ENCODE data around the gene FBH1. TPM values are rescaled to one million over a fixed set of nuclear protein-coding genes. Genes with fewer than 3 reads are reported as not detected.

Gene FBH1
- total and polyA plus RNA-seq, 9 of the 15 experiments (the other 6 are each of a cell fraction or from before 2014, with no cell fraction given) = 13.4 to 108 (median 77.8) TPM

- CTCF ChIA-PET (ENCODE audit: low intra/inter-chr PET ratio) = no interaction called here
- peak overlapping the region; percentile 63; the same call in 1 of the 3 replicates for H3K27ac ChIP-seq (ENCODE audit: extremely low read depth, low read depth, low read length)
- 77% methylated on average over 7 of the region's 7 CpGs for WGBS (ENCODE audit: insufficient coverage, low coverage, missing lambda C conversion rate)
- peak overlapping the region; percentile 75 for H3K4me2 ChIP-seq (ENCODE audit: insufficient read depth, low read length)
- POLR2A ChIA-PET = interaction anchor here (0.6 kb wide), 1 partner anchor 29 kb away, joined by 3 read pairs; no protein-coding TSS in a partner anchor
- FAIRE-seq (no peak), DNase-seq (ENCODE audit: extremely low read depth in 1 of 4, low spot score in 3 of 4) (no peak), ATAC-seq (0 out of 3 replicates have a peak, but pooled peaks have one; percentile 4)
- H3K9me3 ChIP-seq (replicated peaks; ENCODE audit: control insufficient read depth, insufficient read depth, low read depth, low read length) = no peaks in the 10 kb centered on the region
- no peaks in the 10 kb centered on the region for H4K20me1 ChIP-seq (replicated peaks; ENCODE audit: control insufficient read depth, insufficient read depth, low read length)
- in situ Hi-C loops (cut with MboI) (loop anchor here (25.0 kb wide), 1 partner anchor 446 kb away; no protein-coding TSS in a partner anchor), intact Hi-C loops (cut with micrococcal nuclease) (no loop called here)
- TF ChIP-seq CREBBP (IDR thresholded peaks at IDR 0.05; ENCODE audit: low read depth, low read length) (no peak), ZNF644 (tag; IDR thresholded peaks at IDR 0.05; ENCODE audit: low read depth) (no peak), SAFB2 (IDR thresholded peaks at IDR 0.05; ENCODE audit: borderline replicate concordance, low read depth, low read length, severe bottlenecking) (no peak), NR2C1 (IDR thresholded peaks at IDR 0.05) (no peak), NR2C1 (tag; IDR thresholded peaks at IDR 0.05) (no peak), GABPA (tag; conservative IDR thresholded peaks at IDR 0.05; ENCODE audit: low read depth) (no peak), KLF10 (CRISPR knock-in tag; IDR thresholded peaks at IDR 0.05) (no peak), ZNF655 (CRISPR knock-in tag; IDR thresholded peaks at IDR 0.05) (no peak), ZC3H11A (IDR thresholded peaks at IDR 0.05; ENCODE audit: low read depth, low read length) (no peak), CREB3L1 (IDR thresholded peaks at IDR 0.05; ENCODE audit: borderline replicate concordance, low read depth) (no peak), PHTF2 (CRISPR knock-in tag; IDR thresholded peaks at IDR 0.05) (no peak), ZBTB26 (CRISPR knock-in tag; IDR thresholded peaks at IDR 0.05) (no peak), PHF21A (IDR thresholded peaks at IDR 0.05; ENCODE audit: borderline replicate concordance, low read depth) (no peak)
- H3K4me3 ChIP-seq = no peak overlapping the region
- no peaks in the 10 kb centered on the region for H3K79me2 ChIP-seq (ENCODE audit: control insufficient read depth, insufficient read depth, low read length)
- H3K27me3 ChIP-seq (ENCODE audit: control insufficient read depth in 2 of 2, insufficient read depth in 2 of 2, low read length in 2 of 2) = no peaks in the 10 kb centered on the region
- H2AFZ ChIP-seq (ENCODE audit: low read depth, low read length) = peak overlapping the region; percentile 74
- peaks cover 23% of the 10 kb centered on the region; the same call in 2 of the 3 replicates for H3K36me3 ChIP-seq (ENCODE audit: control insufficient read depth, insufficient read depth, low read length)
- peak overlapping the region; percentile 20 to 32; a peak in 3 of 4 replicates for H3K9ac ChIP-seq (ENCODE audit: insufficient read depth in 1 of 2, low read depth in 2 of 2, low read length in 2 of 2)
- no peaks in the 10 kb centered on the region for H3K9me1 ChIP-seq (ENCODE audit: control insufficient read depth, insufficient read depth, low read length)
- peaks cover 17 to 39% of the 10 kb centered on the region in 2 experiments; a peak in 4 of 5 replicates for H3K4me1 ChIP-seq (replicated peaks in 1 of 2; ENCODE audit: control insufficient read depth in 2 of 2, insufficient read depth in 2 of 2, low read length in 2 of 2)
- BruUV-seq (replicated peaks) = no TSS peak
Measured at GRCh38 chr10:5941579-5941978, 51.5 kb downstream of the FBH1 start.

Data from K562 (cell line).